Fibroblast of skin of abdomen (primary cell): ENCODE results near the gene ALPI.
"Not testable (repeated sequence)": the region's sequence is repeated elsewhere in the genome, so short reads cannot be mapped to it uniquely, and the experiment has no call there.

Source experiments
- DNase-seq: peaks from one replicate; pipeline ENCODE4 v3.0.0-alpha.2; 2013

ALPI gene

GRCh38 chr2:232443669-232444408 is 12.1 kb upstream of the ALPI start:
- not testable (repeated sequence) for DNase-seq

- peak; percentile 27 for DNase-seq
Observed at GRCh38 chr2:232444409-232445148, 11.4 kb upstream of the ALPI start.

- not testable (repeated sequence) for DNase-seq
Observed at GRCh38 chr2:232445149-232445885, 10.6 kb upstream of the ALPI start.

- DNase-seq, result not testable (repeated sequence)
Observed at GRCh38 chr2:232446266-232446777, 9.6 kb upstream of the ALPI start.

- no peak for DNase-seq
Observed at GRCh38 chr2:232447091-232447620, 8.8 kb upstream of the ALPI start.

GRCh38 chr2:232447638-232448303 is 8.2 kb upstream of the ALPI start:
- no peak for DNase-seq

GRCh38 chr2:232448304-232448690 is 7.7 kb upstream of the ALPI start:
- DNase-seq, result no peak

GRCh38 chr2:232449964-232450363 is 6.0 kb upstream of the ALPI start:
- DNase-seq, result no peak

- DNase-seq, result not testable (repeated sequence)
Observed at GRCh38 chr2:232451645-232452044, 4.3 kb upstream of the ALPI start.

GRCh38 chr2:232454630-232455029 is 1.3 kb upstream of the ALPI start:
- no peak for DNase-seq

GRCh38 chr2:232456296-232457120 is 555 bp downstream of the ALPI start:
- no peak for DNase-seq

GRCh38 chr2:232457121-232458011 is 1.4 kb downstream of the ALPI start:
- DNase-seq, result no peak

GRCh38 chr2:232458051-232458660 is 2.2 kb downstream of the ALPI start:
- DNase-seq, result no peak

- no peak for DNase-seq
Observed at GRCh38 chr2:232458661-232459418, 2.9 kb downstream of the ALPI start.

GRCh38 chr2:232459419-232460035 is 3.6 kb downstream of the ALPI start:
- no peak for DNase-seq

GRCh38 chr2:232460171-232460570 is 4.2 kb downstream of the ALPI start:
- DNase-seq, result no peak

GRCh38 chr2:232463701-232464543 is 8.0 kb downstream of the ALPI start:
- no peak for DNase-seq

GRCh38 chr2:232464544-232464885 is 8.6 kb downstream of the ALPI start:
- no peak for DNase-seq
